C4-2B (cell line): ENCODE data around the gene AGBL3.

Experiments used
- H3K27ac ChIP-seq: fragments of 450-650 bp; 2 replicates; pipeline ENCODE4 v1.5.1; 2017
- ZFX ChIP-seq: fragments of 450-650 bp; IDR thresholded peaks from 2 replicates; pipeline ENCODE4 v1.6.1; 2017
- TF ChIP-seq, protein P1 (sequence below): fragments of 450-650 bp; conservative IDR thresholded peaks from 2 replicates; pipeline ENCODE4 v1.5.1; 2017; ENCODE audit warnings: mild to moderate bottlenecking

AGBL3 gene

DNA sequence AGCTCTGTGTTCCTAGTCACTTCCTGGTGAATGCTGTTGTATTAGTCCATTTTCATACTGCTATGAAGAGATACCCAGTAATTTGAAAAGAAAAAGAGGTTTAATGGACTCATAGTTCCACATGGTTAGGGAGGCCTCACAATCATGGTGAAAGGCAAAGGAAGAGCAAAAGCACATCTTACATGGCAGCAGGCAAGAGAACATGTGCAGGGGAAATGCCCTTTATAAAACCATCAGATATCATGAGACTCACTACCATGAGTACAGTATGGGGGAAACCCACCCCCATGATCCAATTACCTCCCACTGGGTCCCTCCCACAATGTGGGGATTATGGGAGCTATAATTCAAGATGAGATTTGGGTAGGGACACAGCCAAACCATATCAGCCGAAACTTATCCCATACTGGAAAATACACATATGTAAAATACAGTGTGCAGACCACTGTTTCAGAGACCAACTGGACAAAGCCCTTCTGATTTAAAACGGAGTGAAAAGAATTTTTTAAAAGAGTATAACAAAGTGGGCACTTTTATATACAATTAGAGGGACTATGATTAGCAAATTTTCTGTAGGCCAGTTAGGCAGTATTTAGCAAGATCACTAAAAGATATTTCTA lies 176.2 kb downstream of the AGBL3 start:
- TF ChIP-seq, protein P1, sequence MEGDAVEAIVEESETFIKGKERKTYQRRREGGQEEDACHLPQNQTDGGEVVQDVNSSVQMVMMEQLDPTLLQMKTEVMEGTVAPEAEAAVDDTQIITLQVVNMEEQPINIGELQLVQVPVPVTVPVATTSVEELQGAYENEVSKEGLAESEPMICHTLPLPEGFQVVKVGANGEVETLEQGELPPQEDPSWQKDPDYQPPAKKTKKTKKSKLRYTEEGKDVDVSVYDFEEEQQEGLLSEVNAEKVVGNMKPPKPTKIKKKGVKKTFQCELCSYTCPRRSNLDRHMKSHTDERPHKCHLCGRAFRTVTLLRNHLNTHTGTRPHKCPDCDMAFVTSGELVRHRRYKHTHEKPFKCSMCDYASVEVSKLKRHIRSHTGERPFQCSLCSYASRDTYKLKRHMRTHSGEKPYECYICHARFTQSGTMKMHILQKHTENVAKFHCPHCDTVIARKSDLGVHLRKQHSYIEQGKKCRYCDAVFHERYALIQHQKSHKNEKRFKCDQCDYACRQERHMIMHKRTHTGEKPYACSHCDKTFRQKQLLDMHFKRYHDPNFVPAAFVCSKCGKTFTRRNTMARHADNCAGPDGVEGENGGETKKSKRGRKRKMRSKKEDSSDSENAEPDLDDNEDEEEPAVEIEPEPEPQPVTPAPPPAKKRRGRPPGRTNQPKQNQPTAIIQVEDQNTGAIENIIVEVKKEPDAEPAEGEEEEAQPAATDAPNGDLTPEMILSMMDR = no peak
- TF ChIP-seq ZFX = no peak
- H3K27ac ChIP-seq = no peak overlapping the region

DNA sequence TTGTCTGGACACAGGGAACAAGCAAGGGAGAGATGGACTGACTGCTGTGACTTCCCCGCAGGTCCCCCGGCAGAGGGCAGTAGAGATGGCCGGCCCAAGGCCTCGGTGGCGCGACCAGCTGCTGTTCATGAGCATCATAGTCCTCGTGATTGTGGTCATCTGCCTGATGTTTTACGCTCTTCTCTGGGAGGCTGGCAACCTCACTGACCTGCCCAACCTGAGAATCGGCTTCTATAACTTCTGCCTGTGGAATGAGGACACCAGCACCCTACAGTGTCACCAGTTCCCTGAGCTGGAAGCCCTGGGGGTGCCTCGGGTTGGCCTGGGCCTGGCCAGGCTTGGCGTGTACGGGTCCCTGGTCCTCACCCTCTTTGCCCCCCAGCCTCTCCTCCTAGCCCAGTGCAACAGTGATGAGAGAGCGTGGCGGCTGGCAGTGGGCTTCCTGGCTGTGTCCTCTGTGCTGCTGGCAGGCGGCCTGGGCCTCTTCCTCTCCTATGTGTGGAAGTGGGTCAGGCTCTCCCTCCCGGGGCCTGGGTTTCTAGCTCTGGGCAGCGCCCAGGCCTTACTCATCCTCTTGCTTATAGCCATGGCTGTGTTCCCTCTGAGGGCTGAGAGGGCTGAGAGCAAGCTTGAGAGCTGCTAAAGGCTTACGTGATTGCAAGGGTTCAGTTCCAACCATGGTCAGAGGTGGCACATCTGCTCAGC lies 178.2 kb downstream of the AGBL3 start:
- no peak overlapping the region for H3K27ac ChIP-seq
- TF ChIP-seq, protein P1 = peak; percentile 33
- no peak for TF ChIP-seq ZFX

DNA sequence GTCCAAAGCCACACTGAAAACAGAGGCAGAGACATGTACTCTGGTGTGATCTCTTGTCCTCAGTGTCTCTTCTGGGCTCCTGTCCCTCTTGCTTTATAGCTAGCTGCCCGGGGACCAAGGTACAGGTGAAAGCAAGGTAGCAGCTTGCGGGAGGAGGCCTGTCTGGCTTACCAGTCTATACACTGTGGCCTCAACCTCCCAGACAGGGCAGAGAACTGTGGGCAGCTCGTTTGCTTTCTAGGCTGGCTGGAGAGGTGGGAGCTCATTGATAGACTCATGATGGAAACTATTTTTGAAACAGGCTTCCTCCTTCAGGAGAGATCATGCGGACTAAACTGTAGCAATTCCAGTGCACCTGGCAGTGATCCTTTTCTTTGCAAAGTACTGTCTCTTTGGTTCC lies 179.6 kb downstream of the AGBL3 start:
- TF ChIP-seq ZFX = no peak
- TF ChIP-seq, protein P1 = no peak
- no peak overlapping the region for H3K27ac ChIP-seq

DNA sequence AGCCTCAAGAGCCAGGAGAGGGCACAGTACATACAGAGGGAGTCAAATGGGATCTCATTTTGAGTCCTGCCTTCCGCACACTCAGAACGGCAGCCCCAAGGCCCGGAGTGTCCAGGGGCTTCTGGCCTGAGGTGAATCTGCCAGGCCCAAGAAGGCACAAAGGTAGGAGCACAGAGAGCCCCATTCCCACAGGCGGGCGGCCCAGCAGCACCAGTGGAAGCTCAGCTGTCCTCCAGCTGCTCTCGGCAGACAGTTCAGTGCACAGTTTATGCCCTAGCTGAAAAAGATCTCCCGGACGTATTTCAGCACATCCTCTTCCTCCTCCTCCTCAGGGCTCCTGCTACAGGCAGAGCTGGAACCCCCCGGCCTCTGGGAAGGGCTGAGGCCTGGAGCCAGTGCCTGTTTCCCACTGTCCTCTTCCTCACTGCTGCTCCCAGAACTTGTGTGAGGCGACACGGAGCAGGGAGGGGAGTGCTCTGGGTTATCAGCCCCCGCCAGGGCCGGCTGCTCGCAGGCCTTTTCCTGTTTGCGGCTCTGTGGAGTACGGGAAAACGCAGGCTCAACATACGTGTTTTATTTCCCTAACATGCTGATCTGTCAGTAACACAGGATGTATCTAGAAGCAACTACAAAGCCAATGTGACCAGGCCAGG lies 180.2 kb downstream of the AGBL3 start:
- H3K27ac ChIP-seq = no peak overlapping the region
- TF ChIP-seq, protein P1 = no peak
- TF ChIP-seq ZFX = no peak

DNA sequence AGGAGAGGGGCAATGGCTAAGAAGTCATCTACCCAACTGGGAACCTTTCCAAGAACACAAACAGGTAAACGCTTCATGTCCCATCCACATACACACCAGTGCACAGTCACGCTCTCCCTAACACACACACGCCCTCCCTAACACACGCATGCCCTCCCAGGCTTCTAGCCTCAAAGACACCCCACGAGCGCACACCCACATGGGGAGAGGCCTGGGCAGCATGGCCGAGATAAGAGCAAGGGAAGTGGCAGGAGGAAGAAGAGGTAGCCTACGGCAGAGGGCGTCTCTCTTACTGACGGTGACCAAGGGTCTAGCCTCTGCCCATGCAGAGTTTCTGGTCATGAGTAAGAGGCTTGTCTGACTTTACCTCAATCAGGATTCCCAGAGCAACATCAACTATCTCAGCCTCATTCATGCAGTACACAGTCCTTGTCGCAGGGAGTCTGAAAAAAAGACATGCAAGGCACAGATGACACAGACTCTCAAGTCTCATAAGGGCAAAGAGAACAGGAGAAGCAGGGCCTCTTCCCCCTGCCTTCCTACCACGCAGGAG lies 181.1 kb downstream of the AGBL3 start:
- H3K27ac ChIP-seq = peak overlapping the region; percentile 6; the same call in 1 of the 2 replicates
- TF ChIP-seq, protein P1 = no peak
- TF ChIP-seq ZFX = no peak

DNA sequence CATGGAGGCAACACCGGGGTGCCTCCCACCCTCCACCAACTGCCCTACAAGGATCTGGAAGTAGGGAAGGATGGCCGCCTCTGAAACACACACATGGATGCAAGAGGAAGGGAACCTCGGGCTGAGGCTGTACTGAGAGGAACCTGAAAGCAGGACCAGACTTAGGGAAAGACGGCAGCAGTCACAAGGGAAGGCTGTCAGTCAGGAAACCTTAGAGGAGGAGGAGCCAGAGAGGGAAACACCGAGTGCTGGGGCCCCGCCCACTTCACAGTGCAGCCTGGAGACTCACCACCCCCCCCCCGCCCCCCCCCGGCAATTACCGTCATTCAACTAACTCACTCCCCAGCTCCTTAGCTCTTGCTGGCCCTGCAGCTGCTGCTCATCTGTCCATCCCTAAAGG lies 181.7 kb downstream of the AGBL3 start:
- no peak for TF ChIP-seq ZFX
- TF ChIP-seq, protein P1 = no peak
- peak overlapping the region; percentile 6; the same call in 1 of the 2 replicates for H3K27ac ChIP-seq
